Liver (tissue), 9 donors: ENCODE measurements around the gene CEP89. TPM values are rescaled to one million over a fixed set of nuclear protein-coding genes. Genes with fewer than 3 reads are reported as not detected.

Experiments used
- DNase-seq: peaks from one replicate; pipeline ENCODE4 v3.0.0-alpha.2; 2017; ENCODE audit warnings: low spot score
- H3K27ac ChIP-seq, 2 donors: one replicate each; pipeline ENCODE4 v1.7.0; 2013; ENCODE audit warnings: inconsistent platforms in 2 of 2, low read length in 2 of 2, control low read depth in 1 of 2, low read depth in 1 of 2, mild to moderate bottlenecking in 1 of 2
- H3K27me3 ChIP-seq, 4 donors: one replicate each; pipeline versions ENCODE4 v1.6.1 to v1.7.0; 2013; ENCODE audit warnings: low read length in 3 of 4, inconsistent platforms in 1 of 4, mild to moderate bottlenecking in 1 of 4, moderate library complexity in 1 of 4; ENCODE audit not compliant: control insufficient read depth in 4 of 4, insufficient read depth in 4 of 4
- H3K36me3 ChIP-seq, 4 donors: one replicate each; pipeline versions ENCODE4 v1.6.1 to v1.7.0; 2013; ENCODE audit warnings: low read length in 3 of 4, mild to moderate bottlenecking in 3 of 4, low read depth in 1 of 4, moderate library complexity in 1 of 4; ENCODE audit not compliant: control insufficient read depth in 4 of 4, insufficient read depth in 3 of 4
- H3K4me1 ChIP-seq, 4 donors: one replicate each; pipeline versions ENCODE4 v1.6.1 to v1.7.0; 2013; ENCODE audit warnings: low read length in 3 of 4, mild to moderate bottlenecking in 3 of 4, moderate library complexity in 1 of 4; ENCODE audit not compliant: control insufficient read depth in 4 of 4, insufficient read depth in 4 of 4
- H3K4me3 ChIP-seq, 3 donors: one replicate each; pipeline versions ENCODE4 v1.6.1 to v1.7.0; 2013; ENCODE audit warnings: low read length in 3 of 3, control low read depth in 1 of 3, low read depth in 1 of 3, mild to moderate bottlenecking in 1 of 3
- H3K9ac ChIP-seq, 2 donors: one replicate each; pipeline ENCODE4 v1.7.0; 2013; ENCODE audit warnings: low read length in 2 of 2, mild to moderate bottlenecking in 2 of 2, moderate library complexity in 2 of 2, control low read depth in 1 of 2, low read depth in 1 of 2
- H3K9me3 ChIP-seq, 4 donors: one replicate each; pipeline versions ENCODE4 v1.6.1 to v1.7.0; 2013; ENCODE audit warnings: low read length in 3 of 4; ENCODE audit not compliant: control insufficient read depth in 4 of 4
- ATF3 ChIP-seq: IDR thresholded peaks from 2 replicates; pipeline ENCODE4 v1.6.1; 2016; ENCODE audit warnings: antibody characterized with exemption
- CTCF ChIP-seq: fragments of 150-350 bp; IDR thresholded peaks from 2 replicates; pipeline ENCODE4 v1.5.1; 2017; ENCODE audit warnings: improper control_type of control experiment, low read depth, low read length; ENCODE audit not compliant: missing input control
- EGR1 ChIP-seq, 2 donors: IDR thresholded peaks; 2 replicates each; pipeline ENCODE4 v1.6.1; 2016 to 2018; ENCODE audit warnings: antibody characterized with exemption in 2 of 2, low read depth in 2 of 2
- FOXA1 ChIP-seq: IDR thresholded peaks from 2 replicates; pipeline ENCODE4 v1.6.1; 2016; ENCODE audit warnings: antibody characterized with exemption
- FOXA2 ChIP-seq: IDR thresholded peaks from 2 replicates; pipeline ENCODE4 v1.6.1; 2016; ENCODE audit warnings: antibody characterized with exemption
- GABPA ChIP-seq, 2 donors: IDR thresholded peaks in 1 of 2; conservative IDR thresholded peaks in 1 of 2; 2 replicates each; pipeline ENCODE4 v1.6.1; 2016; ENCODE audit warnings: antibody characterized with exemption in 2 of 2, mild to moderate bottlenecking in 1 of 2, moderate library complexity in 1 of 2
- HNF4A ChIP-seq, 2 donors: conservative IDR thresholded peaks; 2 replicates each; pipeline ENCODE4 v1.6.1; 2016; ENCODE audit warnings: antibody characterized with exemption in 2 of 2, mild to moderate bottlenecking in 2 of 2
- HNF4G ChIP-seq: IDR thresholded peaks from 2 replicates; pipeline ENCODE4 v1.6.1; 2016; ENCODE audit warnings: antibody characterized with exemption
- JUND ChIP-seq, 2 donors: IDR thresholded peaks; 2 replicates each; pipeline ENCODE4 v1.6.1; 2016; ENCODE audit warnings: antibody characterized with exemption in 2 of 2
- MAX ChIP-seq: IDR thresholded peaks from 2 replicates; pipeline ENCODE4 v1.6.1; 2016; ENCODE audit warnings: antibody characterized with exemption
- NR2F2 ChIP-seq: IDR thresholded peaks from 2 replicates; pipeline ENCODE4 v1.6.1; 2016; ENCODE audit warnings: antibody characterized with exemption
- RAD21 ChIP-seq, 2 donors: IDR thresholded peaks; 2 replicates each; pipeline ENCODE4 v1.6.1; 2016; ENCODE audit warnings: antibody characterized with exemption in 2 of 2, mild to moderate bottlenecking in 2 of 2
- REST ChIP-seq: IDR thresholded peaks from 2 replicates; pipeline ENCODE4 v1.6.1; 2016; ENCODE audit warnings: antibody characterized with exemption, mild to moderate bottlenecking
- RXRA ChIP-seq, 2 donors: IDR thresholded peaks; 2 replicates each; pipeline ENCODE4 v1.6.1; 2017 to 2018; ENCODE audit warnings: antibody characterized with exemption in 2 of 2, mild to moderate bottlenecking in 1 of 2
- SP1 ChIP-seq: IDR thresholded peaks from 2 replicates; pipeline ENCODE4 v1.6.1; 2018; ENCODE audit warnings: antibody characterized with exemption, mild to moderate bottlenecking
- TAF1 ChIP-seq: conservative IDR thresholded peaks from 2 replicates; pipeline ENCODE4 v1.6.1; 2016; ENCODE audit warnings: antibody characterized with exemption, mild to moderate bottlenecking
- YY1 ChIP-seq: IDR thresholded peaks from 2 replicates; pipeline ENCODE4 v1.6.1; 2016; ENCODE audit warnings: antibody characterized with exemption, mild to moderate bottlenecking
- ZBTB33 ChIP-seq: IDR thresholded peaks from 2 replicates; pipeline ENCODE4 v1.6.1; 2016; ENCODE audit warnings: antibody characterized with exemption
- WGBS: extraction: QIAGEN DNeasy Blood & Tissue Kit; methylation state at CpG from one replicate; pipeline ENCODE4 v1.1.7; 2013; 5-methylcytosine and 5-hydroxymethylcytosine counted together
- polyA plus RNA-seq, 2 donors: library from polyadenylated mRNA; stranded (reverse) in 1 of 2; unstranded in 1 of 2; fragments of 200-250 nt in 1 of 2; fragments of >200 nt in 1 of 2; fragmentation: Nextera tagmentation in 1 of 2; extraction: Ambion mirVana in 1 of 2; gene quantifications; one replicate each; pipeline versions ENCODE4 v1.2.1 to v1.2.3, GENCODE V29; 2013 to 2015
- total RNA-seq, 2 donors: library from RNA; depleted of rRNA; stranded (reverse); fragments of >200 nt; gene quantifications; one replicate each; pipeline ENCODE4 v1.2.3, GENCODE V29; 2014
- donor health status: healthy.
- donor health status: healthy.
- donor health status: healthy.
- donor health status: healthy.
- donor health status: healthy.

Gene CEP89
- total and polyA plus RNA-seq, 4 donors: 2.0 to 2.9 (median 2.4) TPM

GRCh38 chr19:32877323-32877912 lies 94.3 kb downstream of the CEP89 start:
- no peak for DNase-seq
- 94% methylated on average over 9 of the region's 9 CpGs for WGBS
- Histone ChIP-seq H3K4me3 (no peak overlapping the region), H3K36me3 (no peaks in the 10 kb centered on the region), H3K27me3 (no peaks in the 10 kb centered on the region), H3K9me3 (no peaks in the 10 kb centered on the region), H3K9ac (no peak overlapping the region), H3K4me1 (peaks cover 0 to 3% (median 0%) of the 10 kb centered on the region in 4 donors), H3K27ac (no peak overlapping the region)
- no peak for TF ChIP-seq RAD21 (IDR thresholded peaks at IDR 0.05)
- TF ChIP-seq NR2F2: no peak
- TF ChIP-seq HNF4G: no peak
- no peak for TF ChIP-seq FOXA2
- TF ChIP-seq REST: no peak
- no peak for TF ChIP-seq EGR1 (IDR thresholded peaks at IDR 0.05; ENCODE audit: low read depth in 2 of 2)
- no peak for TF ChIP-seq MAX
- TF ChIP-seq TAF1: no peak
- TF ChIP-seq FOXA1: no peak
- TF ChIP-seq GABPA (IDR thresholded peaks at IDR 0.05 in 1 of 2, conservative IDR thresholded peaks at IDR 0.05 in 1 of 2): no peak
- no peak for TF ChIP-seq ATF3
- TF ChIP-seq ZBTB33: no peak
- TF ChIP-seq CTCF: no peak
- no peak for TF ChIP-seq HNF4A (conservative IDR thresholded peaks at IDR 0.05)
- TF ChIP-seq JUND (IDR thresholded peaks at IDR 0.05): no peak
- TF ChIP-seq RXRA (IDR thresholded peaks at IDR 0.05): no peak
- no peak for TF ChIP-seq SP1
- no peak for TF ChIP-seq YY1
